Stimulated activated CD4-positive, alpha-beta T cell treated with anti-CD3 and anti-CD28 coated beads, Interleukin-4, amount 100 ng/mL, for 4 hours (primary cell): ENCODE measurements around the gene PROM1.

Experiments
- DNase-seq, 2 experiments: peaks; one replicate each; pipeline ENCODE4 v3.0.0-alpha.2; 2020

The PROM1 gene

GRCh38 chr4:16109256-16109655 lies 25.4 kb upstream of the PROM1 start:
- DNase-seq, result no peak

GRCh38 chr4:16106956-16107355 lies 23.1 kb upstream of the PROM1 start:
- no peak for DNase-seq

DNA sequence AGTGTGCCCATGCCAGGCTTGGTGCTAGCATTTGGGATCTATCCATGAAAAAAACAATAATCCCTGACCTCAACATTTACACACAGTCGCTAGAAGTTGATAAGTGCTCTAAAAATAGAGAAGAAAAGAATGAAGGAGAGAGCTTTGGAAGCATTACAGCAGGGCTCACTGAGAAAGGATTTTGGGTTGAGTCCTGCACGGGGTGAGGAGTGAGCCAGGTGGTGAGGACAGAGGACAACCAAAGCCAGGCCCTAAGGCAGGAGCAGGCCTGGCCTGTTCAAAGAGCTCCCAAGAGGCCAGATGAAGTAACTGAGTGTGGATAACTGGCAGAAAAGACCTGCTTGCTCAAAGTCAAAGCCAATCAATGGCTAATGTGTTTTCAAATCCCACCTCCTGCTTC lies 20.7 kb upstream of the PROM1 start:
- no peak for DNase-seq

GRCh38 chr4:16102356-16102755 lies 18.5 kb upstream of the PROM1 start:
- DNase-seq, result no peak

- no peak for DNase-seq
Measured at GRCh38 chr4:16100833-16101232, 17.0 kb upstream of the PROM1 start.

DNA sequence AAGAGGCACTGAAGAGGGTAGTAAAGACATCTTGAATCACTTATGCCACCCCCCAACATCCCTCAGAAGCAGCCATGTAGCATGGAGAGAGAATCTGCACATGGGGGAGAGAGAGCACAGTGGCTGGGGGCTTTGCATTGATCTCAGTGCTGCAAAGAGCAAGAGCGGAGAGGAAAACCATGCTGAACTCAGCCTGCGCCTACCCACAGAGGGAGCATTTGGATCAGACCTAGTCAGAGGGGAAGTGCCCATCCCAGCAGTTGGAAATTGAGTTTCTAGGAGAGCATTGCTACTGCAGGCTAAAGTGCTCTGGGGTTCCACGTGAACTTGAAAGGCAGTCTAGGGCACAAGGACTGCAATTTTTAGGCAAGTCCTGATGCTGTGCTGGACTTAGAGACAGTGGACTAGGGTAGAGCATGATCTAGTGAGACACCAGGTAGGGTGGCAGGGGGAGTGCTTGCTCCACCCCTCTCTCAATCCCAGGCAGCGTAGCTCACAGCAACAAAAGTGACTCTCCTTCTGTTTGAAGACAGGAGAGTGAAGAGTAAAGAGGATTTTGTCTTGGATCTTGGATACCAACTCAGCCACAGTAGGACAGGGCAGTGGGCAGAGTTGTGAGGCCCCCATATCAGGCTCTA lies 9.0 kb upstream of the PROM1 start:
- DNase-seq, result no peak

DNA sequence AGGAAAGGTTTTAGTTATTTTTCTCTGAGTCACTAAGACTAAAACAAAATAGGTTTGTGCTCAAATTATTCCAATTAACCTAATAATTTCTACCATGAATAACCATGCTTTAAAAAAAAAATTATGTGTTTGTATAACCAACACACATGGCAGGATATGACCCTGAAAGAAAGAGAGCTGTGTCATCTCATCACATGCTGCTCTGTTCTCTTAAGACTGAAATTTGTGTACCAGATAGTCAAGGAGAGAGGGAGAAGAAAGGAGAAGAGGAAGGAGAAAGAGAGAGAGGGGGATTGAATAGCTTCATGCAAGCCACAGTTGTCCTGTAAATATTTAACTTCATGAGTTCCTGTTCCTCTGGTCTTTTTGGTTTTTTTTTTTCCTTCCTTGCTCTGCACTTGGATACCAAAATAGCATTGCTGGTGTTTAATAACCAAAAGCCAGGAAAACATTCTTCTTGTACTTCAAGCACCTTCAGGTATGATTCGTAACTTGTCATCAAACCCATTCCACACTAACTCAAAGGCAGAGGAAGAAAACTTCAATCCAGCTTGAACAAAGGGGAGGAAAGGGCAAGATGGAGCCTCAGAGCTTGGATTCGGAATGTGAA lies 6.4 kb upstream of the PROM1 start:
- no peak for DNase-seq

DNA sequence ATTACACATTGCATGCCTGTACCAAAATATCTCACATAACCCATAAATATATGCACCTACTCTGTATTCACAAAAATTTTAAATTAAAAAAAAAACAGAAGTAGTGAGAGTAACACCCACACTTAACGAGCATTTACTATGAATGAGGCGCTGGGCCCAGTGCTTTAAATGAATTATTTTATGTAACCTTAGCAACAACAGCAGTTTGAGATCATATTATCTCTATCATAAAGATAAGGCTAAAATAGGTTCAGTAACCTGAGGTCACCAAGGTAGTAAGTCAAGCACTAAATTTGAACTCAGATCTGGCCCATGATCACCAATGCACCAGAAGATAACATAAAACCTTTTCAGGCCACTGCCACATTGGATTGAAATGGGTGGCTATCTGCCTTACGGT lies 5.3 kb upstream of the PROM1 start:
- DNase-seq, result no peak

DNA sequence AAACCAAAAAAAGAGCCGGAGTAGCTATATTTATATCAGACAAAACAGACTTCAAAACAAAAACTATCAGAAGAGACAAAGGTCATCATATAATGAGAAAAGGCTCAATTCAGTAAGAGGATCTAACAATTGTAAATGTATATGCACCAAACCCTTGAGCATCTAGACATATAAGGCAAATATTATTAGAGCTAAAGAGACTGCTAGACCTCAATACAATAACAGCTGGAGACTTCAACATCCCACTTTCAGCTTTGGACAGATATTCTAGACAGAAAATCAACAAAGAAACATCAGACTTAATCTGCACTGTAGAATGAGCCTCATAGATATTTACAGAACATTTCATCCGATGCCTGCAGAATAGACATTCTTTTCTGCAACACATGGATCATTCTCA lies 4.8 kb upstream of the PROM1 start:
- DNase-seq, result no peak

- DNase-seq, result no peak
Measured at GRCh38 chr4:16085822-16086221, 2.0 kb upstream of the PROM1 start.

DNA sequence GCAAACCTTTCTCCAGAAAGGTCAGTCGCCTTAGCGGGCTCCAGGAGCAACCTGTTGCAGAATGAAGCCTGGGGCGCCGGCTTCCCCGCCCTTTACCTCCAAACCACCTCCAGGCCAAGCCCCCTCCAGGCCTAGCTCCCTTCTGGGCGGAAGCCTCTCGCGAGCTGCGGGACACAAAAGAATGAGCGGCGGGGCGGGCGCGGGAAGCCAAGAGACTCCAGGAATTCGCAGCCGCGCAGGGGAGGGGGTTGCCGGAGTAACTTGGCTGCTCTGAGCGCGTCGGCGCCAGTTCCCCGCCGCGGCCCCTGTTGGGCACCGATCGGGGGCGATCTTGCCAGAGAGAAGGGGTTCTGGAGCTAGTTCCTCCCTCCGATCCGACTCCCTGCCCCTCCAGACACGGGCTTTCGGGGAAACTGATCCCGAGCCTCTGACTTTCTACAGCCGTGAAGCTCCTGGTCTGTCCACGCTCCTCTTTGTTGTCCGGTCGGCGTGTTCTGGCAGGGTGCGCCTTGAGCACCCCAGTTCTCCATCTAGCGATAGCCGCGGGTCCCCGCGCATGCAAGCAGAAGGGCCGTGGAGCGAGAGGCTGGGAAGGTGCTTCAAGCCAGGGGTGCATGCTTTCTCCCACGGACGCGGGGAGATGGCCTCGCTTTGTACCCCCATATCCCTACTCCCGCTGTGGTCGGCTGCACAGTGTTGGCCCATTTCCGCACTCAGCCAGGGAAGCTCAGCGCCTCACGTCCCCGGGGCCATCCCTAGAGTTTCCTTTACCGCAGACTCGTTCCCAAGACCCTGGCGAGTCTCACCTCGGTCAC lies 1.2 kb downstream of the PROM1 start:
- DNase-seq, result peak in 1 of 2 experiments; percentile 8

DNA sequence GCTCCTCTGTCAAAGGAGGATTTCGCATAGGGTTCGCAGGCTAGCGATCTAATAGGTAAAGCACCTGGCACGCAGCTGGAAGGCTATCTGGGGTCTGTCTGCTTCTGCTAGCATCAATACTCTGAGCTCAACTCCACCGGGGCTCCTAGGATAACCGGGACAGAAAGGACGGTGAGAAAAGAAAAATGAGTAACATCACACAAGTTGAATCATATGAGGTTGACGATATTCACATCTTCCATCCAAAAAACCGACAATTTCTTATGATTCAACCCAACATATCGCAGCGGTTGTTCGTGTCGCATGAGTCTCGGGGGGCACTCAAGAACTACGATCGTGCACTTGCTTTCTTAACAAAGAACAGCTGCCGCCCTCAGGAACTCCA lies 1.8 kb downstream of the PROM1 start:
- no peak for DNase-seq

- no peak for DNase-seq
Measured at GRCh38 chr4:16079046-16079445, 4.8 kb downstream of the PROM1 start.

GRCh38 chr4:16078195-16078760 lies 5.5 kb downstream of the PROM1 start:
- DNase-seq, result no peak

DNA sequence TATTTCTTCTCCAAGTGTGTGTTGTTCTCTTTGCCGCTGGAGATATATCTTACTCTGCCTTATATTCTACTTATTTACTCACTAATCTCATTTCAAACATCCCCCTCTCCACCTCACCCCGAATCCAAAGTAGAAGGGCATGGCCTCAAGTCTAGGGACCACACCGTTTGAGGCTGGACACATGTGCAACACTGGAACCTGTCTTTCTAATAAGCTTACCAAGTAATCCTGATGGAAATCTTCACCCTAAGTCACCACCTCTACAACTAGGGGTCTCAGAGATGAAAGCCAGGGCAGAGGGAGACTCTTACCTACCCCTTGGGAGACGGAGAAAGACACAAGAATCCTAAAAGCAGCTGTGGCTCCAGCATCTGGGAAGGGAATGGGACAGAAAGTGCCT lies 6.0 kb downstream of the PROM1 start:
- no peak for DNase-seq

DNA sequence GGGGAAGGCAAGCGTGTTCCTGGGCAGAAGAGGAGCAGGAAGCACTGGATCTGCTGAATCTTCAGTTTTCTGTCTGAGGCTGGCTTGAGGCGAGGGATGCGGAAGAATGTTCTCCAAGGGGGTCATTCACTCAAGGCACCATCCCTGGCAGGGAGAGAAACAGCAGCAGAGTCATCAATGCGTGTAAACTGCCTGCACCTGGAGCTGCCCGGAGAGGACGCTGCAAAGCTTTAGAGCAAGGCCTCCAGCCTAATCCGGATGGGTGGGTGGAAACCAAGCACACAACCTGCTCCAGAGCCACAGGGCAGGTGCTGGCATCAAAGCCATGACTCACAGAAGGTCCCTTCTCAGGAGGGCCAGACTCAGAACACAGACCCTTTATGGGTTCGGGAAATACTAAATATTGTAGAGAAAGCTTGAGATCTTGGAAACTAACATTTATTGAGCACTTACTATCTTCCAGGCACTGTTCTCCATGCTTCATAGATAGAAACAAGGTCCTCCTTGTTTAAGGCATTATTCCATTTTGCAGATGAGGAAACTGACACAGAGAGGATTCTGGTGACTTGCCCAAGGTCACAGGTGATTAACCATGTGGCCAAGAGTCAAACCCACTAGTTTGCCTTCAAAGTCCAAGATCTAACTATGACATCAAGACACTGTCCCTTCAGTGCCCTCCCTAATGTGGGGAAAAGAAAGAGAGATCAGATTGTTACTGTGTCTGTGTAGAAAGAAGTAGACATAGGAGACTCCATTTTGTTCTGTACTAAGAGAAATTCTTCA lies 7.7 kb downstream of the PROM1 start:
- DNase-seq, result no peak

DNA sequence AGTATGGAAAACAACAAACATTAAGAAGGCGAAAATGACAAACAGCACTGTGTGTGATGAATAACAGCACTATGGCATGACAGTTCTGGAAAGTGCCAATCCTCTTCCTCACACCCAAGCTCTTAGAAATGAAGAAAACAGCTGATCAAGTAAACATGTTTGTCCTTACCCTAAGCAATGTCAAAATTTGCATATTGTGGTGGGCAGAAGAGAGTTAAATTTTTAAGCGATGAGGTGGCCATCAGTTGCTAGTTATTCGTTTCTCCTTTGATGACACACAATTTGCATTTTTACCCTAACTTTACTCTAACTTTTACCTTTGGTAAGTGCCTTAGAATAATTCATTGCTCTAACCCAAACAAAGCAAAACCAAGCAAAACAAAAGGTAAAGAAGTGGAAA lies 8.8 kb downstream of the PROM1 start:
- DNase-seq, result no peak

DNA sequence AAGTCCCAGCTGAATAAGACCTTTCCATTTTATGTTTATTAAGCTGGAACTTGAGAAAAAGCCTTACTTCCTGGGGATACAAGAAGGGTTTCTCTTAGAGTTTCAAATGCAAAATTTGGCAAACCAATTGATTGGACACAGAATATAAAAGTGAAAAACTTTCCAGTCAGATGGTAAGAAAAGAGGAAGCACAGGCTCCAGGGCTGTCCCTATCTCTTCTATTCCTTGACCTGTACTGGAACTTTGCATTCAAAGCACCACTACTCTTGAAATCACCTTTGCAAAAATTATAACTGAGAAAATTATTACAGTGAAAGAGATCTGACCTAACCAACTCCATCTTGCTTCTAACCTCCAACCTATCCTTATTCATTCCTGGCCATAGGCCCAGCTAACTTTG lies 11.7 kb downstream of the PROM1 start:
- DNase-seq, result no peak

DNA sequence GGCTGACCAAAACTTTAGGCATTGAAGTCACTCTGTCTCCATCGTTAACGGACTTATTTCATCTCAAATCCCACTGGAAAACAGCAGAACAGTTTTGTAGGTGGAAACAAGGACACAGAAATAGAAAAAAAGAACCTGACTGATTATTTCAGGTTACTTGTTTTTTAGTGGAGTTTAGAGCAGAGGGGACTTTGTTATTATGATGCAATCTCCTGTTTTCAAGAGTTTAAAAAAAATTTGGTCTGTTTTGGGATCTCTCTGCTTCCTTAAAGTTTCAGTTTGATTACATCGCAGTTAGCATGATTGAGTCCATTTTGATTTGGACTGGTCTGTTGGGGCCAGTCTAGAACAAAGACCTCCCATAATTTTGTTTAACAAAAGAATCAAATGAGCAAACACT lies 13.6 kb downstream of the PROM1 start:
- DNase-seq, result no peak

- no peak for DNase-seq
Measured at GRCh38 chr4:16067515-16067914, 16.3 kb downstream of the PROM1 start.

DNA sequence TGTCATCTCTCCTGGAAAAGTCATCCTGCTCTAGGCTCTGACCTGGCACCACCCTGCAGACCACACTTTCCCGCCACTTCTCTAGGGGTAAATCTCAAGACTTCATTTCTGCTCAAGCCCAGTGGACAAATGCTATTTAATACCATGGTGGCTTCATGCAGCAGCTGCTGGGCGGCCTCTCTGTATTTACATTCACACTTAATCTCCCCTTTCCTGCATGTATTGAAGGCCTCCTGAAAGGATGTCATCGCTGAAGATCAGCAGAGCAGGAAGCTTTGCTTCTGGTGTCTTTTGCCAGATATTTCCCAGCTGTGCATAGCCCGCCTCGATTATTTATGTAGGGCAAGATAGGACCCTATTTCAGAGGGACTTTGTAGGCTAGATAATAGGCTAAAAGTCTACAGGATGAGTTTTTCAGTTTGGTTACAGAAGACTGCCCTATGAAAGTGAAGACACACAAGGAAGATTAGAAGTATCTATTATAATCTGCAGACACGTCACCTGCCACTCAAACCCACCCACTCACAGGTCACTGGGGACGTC lies 17.2 kb downstream of the PROM1 start:
- DNase-seq, result no peak

GRCh38 chr4:16065066-16065465 lies 18.8 kb downstream of the PROM1 start:
- DNase-seq, result no peak

GRCh38 chr4:16062601-16063000 lies 21.2 kb downstream of the PROM1 start:
- no peak for DNase-seq
